HepG2 (cell line): ENCODE results near the gene ATOSB. TPM values are rescaled to one million over a fixed set of nuclear protein-coding genes. Genes with fewer than 3 reads are reported as not detected.

Experiments used
- AKNA ChIP-seq: sonication (generic); formaldehyde crosslinking; IDR thresholded peaks from 2 replicates; pipeline ENCODE4 v1.4.0; 2020; ENCODE audit warnings: missing genetic modification reagents, borderline replicate concordance
- ASH2L ChIP-seq: fragments of 300-600, 200-600 bp; sonication (generic); IDR thresholded peaks from 2 replicates; pipeline ENCODE4 v1.7.0; 2017; ENCODE audit warnings: low read depth, mild to moderate bottlenecking, moderate library complexity, mixed read lengths, low read length; ENCODE audit not compliant: insufficient read length
- CBFB ChIP-seq: sonication (generic); formaldehyde crosslinking; IDR thresholded peaks from 2 replicates; pipeline ENCODE4 v1.4.0; 2020; ENCODE audit warnings: missing genetic modification reagents
- CBX2 ChIP-seq, 2 experiments: fragments of 200-600 bp in 1 of 2; sonication (generic); formaldehyde crosslinking in 1 of 2; IDR thresholded peaks; 2 replicates each; pipeline versions ENCODE4 v1.7.0 to v1.8.1; 2018 to 2022; ENCODE audit warnings: low read depth in 2 of 2, low read length in 1 of 2, mild to moderate bottlenecking in 1 of 2, missing genetic modification reagents in 1 of 2
- CC2D1A ChIP-seq: sonication (generic); formaldehyde crosslinking; IDR thresholded peaks from 2 replicates; pipeline ENCODE4 v1.8.1; 2023; ENCODE audit warnings: mild to moderate bottlenecking, missing genetic modification reagents
- DNMT3B ChIP-seq: conservative IDR thresholded peaks from 2 replicates; pipeline ENCODE4 v1.6.1; 2016; ENCODE audit warnings: missing biosample characterization, control low read depth
- DPF2 ChIP-seq: sonication (generic); formaldehyde crosslinking; IDR thresholded peaks from 2 replicates; pipeline ENCODE4 v1.4.0; 2020; ENCODE audit warnings: mild to moderate bottlenecking, low read depth, missing genetic modification reagents, borderline replicate concordance
- MZF1 ChIP-seq: sonication (generic); formaldehyde crosslinking; IDR thresholded peaks from 2 replicates; pipeline ENCODE4 v1.8.1; 2023; ENCODE audit warnings: mild to moderate bottlenecking, missing genetic modification reagents, borderline replicate concordance
- NFRKB ChIP-seq: fragments of 450-650 bp; IDR thresholded peaks from 2 replicates; pipeline ENCODE4 v1.6.1; 2017
- PITX1 ChIP-seq: sonication (generic); formaldehyde crosslinking; IDR thresholded peaks from 2 replicates; pipeline ENCODE4 v1.5.1; 2020; ENCODE audit warnings: mild to moderate bottlenecking, missing genetic modification reagents
- SMARCC2 ChIP-seq: fragments of 450-650 bp; IDR thresholded peaks from 2 replicates; pipeline ENCODE4 v1.6.1; 2017; ENCODE audit warnings: antibody characterized with exemption, mild to moderate bottlenecking
- ZKSCAN8 ChIP-seq: IDR thresholded peaks from 2 replicates; pipeline ENCODE4 v1.6.1; 2016; ENCODE audit warnings: borderline replicate concordance, missing genetic modification reagents, missing compliant biosample characterization
- ZNF124 ChIP-seq: sonication (generic); formaldehyde crosslinking; IDR thresholded peaks from 2 replicates; pipeline ENCODE4 v1.4.0; 2020; ENCODE audit warnings: missing genetic modification reagents
- ZNF343 ChIP-seq: sonication (generic); formaldehyde crosslinking; IDR thresholded peaks from 2 replicates; pipeline ENCODE4 v1.4.0; 2020; ENCODE audit warnings: mild to moderate bottlenecking, missing genetic modification reagents
- ZNF547 ChIP-seq: sonication (generic); formaldehyde crosslinking; IDR thresholded peaks from 2 replicates; pipeline ENCODE4 v1.5.1; 2020; ENCODE audit warnings: mild to moderate bottlenecking, missing genetic modification reagents
- ZNF567 ChIP-seq: sonication (generic); formaldehyde crosslinking; IDR thresholded peaks from 2 replicates; pipeline ENCODE4 v1.8.1; 2023; ENCODE audit warnings: mild to moderate bottlenecking, missing genetic modification reagents, borderline replicate concordance
- ZNF619 ChIP-seq: sonication (generic); formaldehyde crosslinking; IDR thresholded peaks from 2 replicates; pipeline ENCODE4 v1.4.0; 2020; ENCODE audit warnings: mild to moderate bottlenecking, missing genetic modification reagents
- ZNF670 ChIP-seq: sonication (generic); formaldehyde crosslinking; IDR thresholded peaks from 2 replicates; pipeline ENCODE4 v1.8.0; 2022; ENCODE audit warnings: mild to moderate bottlenecking, missing genetic modification reagents, borderline replicate concordance
- ZNF761 ChIP-seq: sonication (generic); formaldehyde crosslinking; conservative IDR thresholded peaks from 2 replicates; pipeline ENCODE4 v1.4.0; 2020; ENCODE audit warnings: mild to moderate bottlenecking, missing genetic modification reagents
- ZNF83 ChIP-seq: sonication (generic); formaldehyde crosslinking; IDR thresholded peaks from 2 replicates; pipeline ENCODE4 v1.4.0; 2020; ENCODE audit warnings: missing genetic modification reagents, mild to moderate bottlenecking, borderline replicate concordance
- ZNF891 ChIP-seq: sonication (generic); formaldehyde crosslinking; IDR thresholded peaks from 2 replicates; pipeline ENCODE4 v1.5.0; 2020; ENCODE audit warnings: mild to moderate bottlenecking, missing genetic modification reagents
- ZSCAN25 ChIP-seq: sonication (generic); formaldehyde crosslinking; IDR thresholded peaks from 2 replicates; pipeline ENCODE4 v1.8.0; 2022; ENCODE audit warnings: mild to moderate bottlenecking, missing genetic modification reagents
- polyA plus RNA-seq, 8 experiments: library from polyadenylated mRNA; depleted of rRNA in 3 of 8; stranded (reverse) in 7 of 8; unstranded in 1 of 8; fragments of >200 nt; fragmentation: Illumina TruSeq in 4 of 8; extraction: Trizol in 4 of 8; gene quantifications; 2 replicates each; pipeline versions ENCODE4 v1.2.1 to v1.2.3, GENCODE V29; 2011 to 2016; ENCODE audit warnings: low read depth in 4 of 8, missing spikeins in 1 of 8, mixed read lengths in 1 of 8; ENCODE audit not compliant: insufficient read depth in 1 of 8
- total RNA-seq, 5 experiments: library from RNA; depleted of rRNA; stranded (reverse); fragments of >200 nt; fragmentation: Illumina TruSeq; extraction: Trizol; gene quantifications; 2 replicates each; pipeline ENCODE4 v1.2.3, GENCODE V29; 2016; ENCODE audit warnings: low read depth in 1 of 5
- TF ChIP-seq, protein P1 (sequence below): sonication (generic); formaldehyde crosslinking; IDR thresholded peaks from 2 replicates; pipeline ENCODE4 v1.4.0; 2020; ENCODE audit warnings: mild to moderate bottlenecking, missing genetic modification reagents, borderline replicate concordance

ATOSB gene
- total and polyA plus RNA-seq, 2 of the 13 experiments (the other 11 are each of a cell fraction or from before 2014, with no cell fraction given) = 1.9 to 6.4 TPM

DNA sequence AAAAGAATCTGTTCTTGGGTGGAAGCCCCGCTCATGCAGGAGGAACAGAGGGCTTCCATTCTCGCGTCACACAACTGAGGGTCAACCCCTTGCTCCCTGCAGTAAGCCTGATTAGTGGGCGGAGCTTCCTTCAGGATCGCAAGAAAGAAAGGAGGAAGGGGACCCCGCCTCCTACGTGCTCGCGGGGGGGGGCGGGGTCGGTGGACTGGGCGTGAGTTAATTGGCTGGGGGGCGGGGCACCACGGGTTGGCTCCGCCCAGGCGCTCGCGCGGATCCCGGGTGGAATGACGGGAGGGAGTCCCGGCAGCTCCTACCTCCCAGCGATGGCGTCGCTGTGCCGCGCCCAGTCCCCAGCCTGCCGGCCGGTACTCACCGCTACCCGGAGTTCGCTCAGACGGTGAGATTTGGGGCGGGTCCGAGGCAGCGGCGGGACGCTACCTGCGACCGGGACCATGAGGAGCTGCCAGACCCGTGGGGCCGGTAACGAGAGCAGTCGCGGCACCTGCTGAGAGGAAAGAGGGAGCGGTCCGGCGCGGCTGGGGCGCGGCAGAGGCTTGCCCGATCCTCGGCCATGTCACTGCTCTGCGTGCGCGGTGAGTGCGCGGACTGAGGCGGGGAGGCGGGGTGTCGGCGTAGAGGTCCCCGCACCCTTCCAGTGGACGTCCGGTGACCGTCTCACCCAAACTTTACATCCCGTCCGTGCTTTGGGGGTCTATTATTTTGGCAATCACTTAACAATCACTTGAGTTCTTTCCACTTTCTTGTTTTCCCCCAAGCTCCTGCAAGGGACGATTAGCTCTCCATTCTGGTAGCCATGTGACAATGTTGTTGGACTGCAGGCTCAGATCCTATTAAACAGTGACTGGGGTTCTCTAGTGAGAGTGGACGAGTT, 46.3 kb upstream of the ATOSB start, which contains the start of gene UNC13B (continued):
- TF ChIP-seq AKNA (no peak), CBFB (CRISPR knock-in tag) (0 out of 2 replicates have a peak, but pooled peaks have one; percentile 31), ZNF547 (peak; percentile 86), ZNF761 (CRISPR knock-in tag) (0 out of 2 replicates have a peak, but pooled peaks have one; percentile 54), ZNF891 (CRISPR knock-in tag) (peak; percentile 32; the same call in 1 of the 2 replicates), NFRKB (0 out of 2 replicates have a peak, but pooled peaks have one; percentile 40), ZSCAN25 (CRISPR knock-in tag) (peak; percentile 65; the same call in 1 of the 2 replicates), PITX1 (CRISPR knock-in tag) (peak; percentile 76), ZNF670 (peak; percentile 69; the same call in 1 of the 2 replicates), MZF1 (CRISPR knock-in tag) (no peak), ZNF619 (CRISPR knock-in tag) (peak; percentile 82; the same call in 1 of the 2 replicates), ASH2L (peak; percentile 91), CBX2 (IDR thresholded peaks at IDR 0.05; ENCODE audit: low read depth, low read length) (no peak), CBX2 (CRISPR knock-in tag; IDR thresholded peaks at IDR 0.05; ENCODE audit: low read depth) (no peak), DNMT3B (CRISPR knock-in tag) (no peak), ZKSCAN8 (no peak), ZNF124 (CRISPR knock-in tag) (0 out of 2 replicates have a peak, but pooled peaks have one; percentile 24), CC2D1A (CRISPR knock-in tag) (no peak), SMARCC2 (no peak), ZNF343 (CRISPR knock-in tag) (no peak), ZNF83 (no peak), ZNF567 (CRISPR knock-in tag) (peak; percentile 75; the same call in 1 of the 2 replicates), DPF2 (CRISPR knock-in tag) (no peak)
- TF ChIP-seq, protein P1, sequence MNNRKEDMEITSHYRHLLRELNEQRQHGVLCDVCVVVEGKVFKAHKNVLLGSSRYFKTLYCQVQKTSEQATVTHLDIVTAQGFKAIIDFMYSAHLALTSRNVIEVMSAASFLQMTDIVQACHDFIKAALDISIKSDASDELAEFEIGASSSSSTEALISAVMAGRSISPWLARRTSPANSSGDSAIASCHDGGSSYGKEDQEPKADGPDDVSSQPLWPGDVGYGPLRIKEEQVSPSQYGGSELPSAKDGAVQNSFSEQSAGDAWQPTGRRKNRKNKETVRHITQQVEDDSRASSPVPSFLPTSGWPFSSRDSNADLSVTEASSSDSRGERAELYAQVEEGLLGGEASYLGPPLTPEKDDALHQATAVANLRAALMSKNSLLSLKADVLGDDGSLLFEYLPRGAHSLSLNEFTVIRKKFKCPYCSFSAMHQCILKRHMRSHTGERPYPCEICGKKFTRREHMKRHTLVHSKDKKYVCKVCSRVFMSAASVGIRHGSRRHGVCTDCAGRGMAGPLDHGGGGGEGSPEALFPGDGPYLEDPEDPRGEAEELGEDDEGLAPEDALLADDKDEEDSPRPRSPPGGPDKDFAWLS (CRISPR knock-in tag) = no peak
